GM18858 (cell line): ENCODE measurements around the gene IL1R2.

ENCODE experiments used
- ATAC-seq: cut with Tn5 transposase; IDR thresholded peaks from one replicate; pipeline ENCODE4 v1.9.1; 2021; ENCODE audit not compliant: unreplicated experiment

IL1R2 gene

GRCh38 chr2:101974663-101975062 is 17.1 kb upstream of the IL1R2 start:
- ATAC-seq = no peak

- no peak for ATAC-seq
Observed at GRCh38 chr2:101975171-101975870, 16.4 kb upstream of the IL1R2 start.

GRCh38 chr2:101976891-101977290 is 14.9 kb upstream of the IL1R2 start:
- no peak for ATAC-seq

GRCh38 chr2:101980368-101980767 is 11.4 kb upstream of the IL1R2 start:
- no peak for ATAC-seq

- ATAC-seq = no peak
Observed at GRCh38 chr2:101981066-101981465, 10.7 kb upstream of the IL1R2 start.

GRCh38 chr2:101981504-101981903 is 10.3 kb upstream of the IL1R2 start:
- no peak for ATAC-seq

- ATAC-seq = no peak
Observed at GRCh38 chr2:101982495-101983029, 9.2 kb upstream of the IL1R2 start.

GRCh38 chr2:101983486-101983885 is 8.3 kb upstream of the IL1R2 start:
- no peak for ATAC-seq

- ATAC-seq = no peak
Observed at GRCh38 chr2:101983928-101984327, 7.8 kb upstream of the IL1R2 start.

- ATAC-seq = no peak
Observed at GRCh38 chr2:101984656-101985055, 7.1 kb upstream of the IL1R2 start.

GRCh38 chr2:101985101-101985792 is 6.5 kb upstream of the IL1R2 start:
- ATAC-seq = no peak

GRCh38 chr2:101985793-101986164 is 6.0 kb upstream of the IL1R2 start:
- no peak for ATAC-seq

GRCh38 chr2:101986376-101986775 is 5.4 kb upstream of the IL1R2 start:
- ATAC-seq = no peak

- no peak for ATAC-seq
Observed at GRCh38 chr2:101986804-101987740, 4.7 kb upstream of the IL1R2 start.

- ATAC-seq = no peak
Observed at GRCh38 chr2:101987832-101988231, 3.9 kb upstream of the IL1R2 start.

GRCh38 chr2:101988541-101988940 is 3.2 kb upstream of the IL1R2 start:
- no peak for ATAC-seq

- no peak for ATAC-seq
Observed at GRCh38 chr2:101989740-101990460, 1.9 kb upstream of the IL1R2 start.

- no peak for ATAC-seq
Observed at GRCh38 chr2:101993772-101994171, 2.0 kb downstream of the IL1R2 start.

GRCh38 chr2:101995019-101995418 is 3.3 kb downstream of the IL1R2 start:
- ATAC-seq = no peak

GRCh38 chr2:101995804-101996203 is 4.0 kb downstream of the IL1R2 start:
- ATAC-seq = no peak

GRCh38 chr2:101998556-101998895 is 6.8 kb downstream of the IL1R2 start:
- ATAC-seq = no peak
